ENCODE results near the gene CETN1.
A peak's percentile ranks its signal among the peaks of the same experiment; 100 is the strongest.

The CETN1 gene

GRCh38 chr18:564708-565561 lies 15.2 kb upstream of the CETN1 start:
- no peaks in the 10 kb centered on the region for H3K27me3 ChIP-seq (ENCODE audit: control insufficient read depth in 3 of 3, insufficient read depth in 3 of 3, low read depth in 1 of 3, low read length in 3 of 3)
- no peak overlapping the region for H3K4me2 ChIP-seq (ENCODE audit: insufficient read depth, low read length, poor library complexity, severe bottlenecking)
- H3K4ac ChIP-seq (ENCODE audit: low read length): no peak overlapping the region
- H3K4me3 ChIP-seq (ENCODE audit: low read length in 2 of 2): no peak overlapping the region
- no peaks in the 10 kb centered on the region for H3K9me3 ChIP-seq (replicated peaks in 1 of 2; ENCODE audit: control insufficient read depth in 2 of 2, insufficient read depth in 1 of 2, low read depth in 1 of 2, low read length in 2 of 2)
- H3K9ac ChIP-seq (ENCODE audit: low read depth, low read length, poor library complexity): no peak overlapping the region
- H3K14ac ChIP-seq (ENCODE audit: low read length): no peak overlapping the region
- H2BK5ac ChIP-seq (ENCODE audit: low read length): no peak overlapping the region
- no CpG with 5 or more reads among the region's 11 CpGs for WGBS, 2 donors (ENCODE audit: extremely low coverage in 2 of 2, insufficient read length in 2 of 2, insufficient replicate concordance in 1 of 2)
- H3K4me1 ChIP-seq (ENCODE audit: control insufficient read depth in 2 of 2, insufficient read depth in 1 of 2, low read depth in 1 of 2, low read length in 2 of 2): no peaks in the 10 kb centered on the region
- no peak overlapping the region for H2BK120ac ChIP-seq (ENCODE audit: low read depth, low read length)
- no peaks in the 10 kb centered on the region for H3K79me1 ChIP-seq (ENCODE audit: low read depth, low read length)
- peak overlapping the region; percentile 45 for H2AFZ ChIP-seq (ENCODE audit: low read length)
- no peak overlapping the region for H2BK12ac ChIP-seq (ENCODE audit: low read length)
- peak overlapping the region; percentile 62 for H3K18ac ChIP-seq (ENCODE audit: low read length)
- DNase-seq (ENCODE audit: low spot score): no peak
- no peaks in the 10 kb centered on the region for H3K36me3 ChIP-seq (replicated peaks in 1 of 2; ENCODE audit: control insufficient read depth in 2 of 2, insufficient read depth in 2 of 2, low read length in 2 of 2)
- H2BK15ac ChIP-seq (ENCODE audit: low read length): no peak overlapping the region
- H3K23ac ChIP-seq (ENCODE audit: low read depth, low read length, poor library complexity): peak overlapping the region; percentile 6
- no peak overlapping the region for H4K91ac ChIP-seq (ENCODE audit: low read depth, low read length, poor library complexity)
- no peak overlapping the region for H4K8ac ChIP-seq (ENCODE audit: low read depth, low read length)
- H3K27ac ChIP-seq (replicated peaks; ENCODE audit: low read length): no peak overlapping the region
- no peak overlapping the region for H2AK5ac ChIP-seq (ENCODE audit: low read depth, low read length)

GRCh38 chr18:565562-566061 lies 14.6 kb upstream of the CETN1 start:
- Histone ChIP-seq H2BK12ac (ENCODE audit: low read length) (no peak overlapping the region), H3K9ac (ENCODE audit: low read depth, low read length, poor library complexity) (no peak overlapping the region), H2BK120ac (ENCODE audit: low read depth, low read length) (no peak overlapping the region), H3K36me3 (replicated peaks in 1 of 2; ENCODE audit: control insufficient read depth in 2 of 2, insufficient read depth in 2 of 2, low read length in 2 of 2) (no peaks in the 10 kb centered on the region), H3K4me1 (ENCODE audit: control insufficient read depth in 2 of 2, insufficient read depth in 1 of 2, low read depth in 1 of 2, low read length in 2 of 2) (no peaks in the 10 kb centered on the region), H3K27me3 (ENCODE audit: control insufficient read depth in 3 of 3, insufficient read depth in 3 of 3, low read depth in 1 of 3, low read length in 3 of 3) (no peaks in the 10 kb centered on the region), H3K9me3 (replicated peaks in 1 of 2; ENCODE audit: control insufficient read depth in 2 of 2, insufficient read depth in 1 of 2, low read depth in 1 of 2, low read length in 2 of 2) (no peaks in the 10 kb centered on the region), H3K23ac (ENCODE audit: low read depth, low read length, poor library complexity) (no peak overlapping the region), H3K4me2 (ENCODE audit: insufficient read depth, low read length, poor library complexity, severe bottlenecking) (no peak overlapping the region), H2BK15ac (ENCODE audit: low read length) (no peak overlapping the region), H2AFZ (ENCODE audit: low read length) (no peak overlapping the region), H3K4me3 (ENCODE audit: low read length in 2 of 2) (no peak overlapping the region), H3K18ac (ENCODE audit: low read length) (no peak overlapping the region), H3K79me1 (ENCODE audit: low read depth, low read length) (no peaks in the 10 kb centered on the region), H3K27ac (replicated peaks; ENCODE audit: low read length) (no peak overlapping the region), H3K14ac (ENCODE audit: low read length) (no peak overlapping the region), H4K91ac (ENCODE audit: low read depth, low read length, poor library complexity) (no peak overlapping the region), H2BK5ac (ENCODE audit: low read length) (no peak overlapping the region), H3K4ac (ENCODE audit: low read length) (no peak overlapping the region), H2AK5ac (ENCODE audit: low read depth, low read length) (no peak overlapping the region), H4K8ac (ENCODE audit: low read depth, low read length) (no peak overlapping the region)
- DNase-seq (ENCODE audit: low spot score): no peak
- WGBS, 2 donors (ENCODE audit: extremely low coverage in 2 of 2, insufficient read length in 2 of 2, insufficient replicate concordance in 1 of 2): no CpG with 5 or more reads among the region's 7 CpGs

GRCh38 chr18:567122-567521 lies 13.1 kb upstream of the CETN1 start:
- no peak overlapping the region for H3K23ac ChIP-seq (ENCODE audit: low read depth, low read length, poor library complexity)
- no peak overlapping the region for H3K14ac ChIP-seq (ENCODE audit: low read length)
- no peaks in the 10 kb centered on the region for H3K79me1 ChIP-seq (ENCODE audit: low read depth, low read length)
- no peak overlapping the region for H2AFZ ChIP-seq (ENCODE audit: low read length)
- no CpG with 5 or more reads among the region's 3 CpGs for WGBS, 2 donors (ENCODE audit: extremely low coverage in 2 of 2, insufficient read length in 2 of 2, insufficient replicate concordance in 1 of 2)
- no peaks in the 10 kb centered on the region for H3K36me3 ChIP-seq (replicated peaks in 1 of 2; ENCODE audit: control insufficient read depth in 2 of 2, insufficient read depth in 2 of 2, low read length in 2 of 2)
- H3K4me1 ChIP-seq (ENCODE audit: control insufficient read depth in 2 of 2, insufficient read depth in 1 of 2, low read depth in 1 of 2, low read length in 2 of 2): no peaks in the 10 kb centered on the region
- no peak overlapping the region for H2BK120ac ChIP-seq (ENCODE audit: low read depth, low read length)
- no peaks in the 10 kb centered on the region for H3K27me3 ChIP-seq (ENCODE audit: control insufficient read depth in 3 of 3, insufficient read depth in 3 of 3, low read depth in 1 of 3, low read length in 3 of 3)
- no peak overlapping the region for H3K18ac ChIP-seq (ENCODE audit: low read length)
- H3K9me3 ChIP-seq (replicated peaks in 1 of 2; ENCODE audit: control insufficient read depth in 2 of 2, insufficient read depth in 1 of 2, low read depth in 1 of 2, low read length in 2 of 2): no peaks in the 10 kb centered on the region
- H2AK5ac ChIP-seq (ENCODE audit: low read depth, low read length): no peak overlapping the region
- H3K27ac ChIP-seq (replicated peaks; ENCODE audit: low read length): no peak overlapping the region
- no peak overlapping the region for H3K9ac ChIP-seq (ENCODE audit: low read depth, low read length, poor library complexity)
- no peak overlapping the region for H2BK12ac ChIP-seq (ENCODE audit: low read length)
- no peak overlapping the region for H3K4me2 ChIP-seq (ENCODE audit: insufficient read depth, low read length, poor library complexity, severe bottlenecking)
- H2BK5ac ChIP-seq (ENCODE audit: low read length): no peak overlapping the region
- no peak for DNase-seq (ENCODE audit: low spot score)
- H3K4ac ChIP-seq (ENCODE audit: low read length): no peak overlapping the region
- H3K4me3 ChIP-seq (ENCODE audit: low read length in 2 of 2): no peak overlapping the region
- H4K8ac ChIP-seq (ENCODE audit: low read depth, low read length): no peak overlapping the region
- H2BK15ac ChIP-seq (ENCODE audit: low read length): no peak overlapping the region
- H4K91ac ChIP-seq (ENCODE audit: low read depth, low read length, poor library complexity): no peak overlapping the region

GRCh38 chr18:568731-569130 lies 11.4 kb upstream of the CETN1 start:
- no peak overlapping the region for H4K91ac ChIP-seq (ENCODE audit: low read depth, low read length, poor library complexity)
- H2AK5ac ChIP-seq (ENCODE audit: low read depth, low read length): no peak overlapping the region
- H3K36me3 ChIP-seq (replicated peaks in 1 of 2; ENCODE audit: control insufficient read depth in 2 of 2, insufficient read depth in 2 of 2, low read length in 2 of 2): no peaks in the 10 kb centered on the region
- no peak overlapping the region for H2BK120ac ChIP-seq (ENCODE audit: low read depth, low read length)
- no peak overlapping the region for H3K14ac ChIP-seq (ENCODE audit: low read length)
- no peak overlapping the region for H3K18ac ChIP-seq (ENCODE audit: low read length)
- H3K27ac ChIP-seq (replicated peaks; ENCODE audit: low read length): no peak overlapping the region
- H2BK15ac ChIP-seq (ENCODE audit: low read length): no peak overlapping the region
- H3K27me3 ChIP-seq (ENCODE audit: control insufficient read depth in 3 of 3, insufficient read depth in 3 of 3, low read depth in 1 of 3, low read length in 3 of 3): peaks cover 0 to under 1% (median 0%) of the 10 kb centered on the region in 3 experiments
- no peak overlapping the region for H3K4ac ChIP-seq (ENCODE audit: low read length)
- H3K4me1 ChIP-seq (ENCODE audit: control insufficient read depth in 2 of 2, insufficient read depth in 1 of 2, low read depth in 1 of 2, low read length in 2 of 2): peaks cover 0 to 7% of the 10 kb centered on the region in 2 donors
- no peak overlapping the region for H3K9ac ChIP-seq (ENCODE audit: low read depth, low read length, poor library complexity)
- H2AFZ ChIP-seq (ENCODE audit: low read length): no peak overlapping the region
- no peak overlapping the region for H3K4me3 ChIP-seq (ENCODE audit: low read length in 2 of 2)
- no peak overlapping the region for H4K8ac ChIP-seq (ENCODE audit: low read depth, low read length)
- no peak overlapping the region for H2BK12ac ChIP-seq (ENCODE audit: low read length)
- no peaks in the 10 kb centered on the region for H3K79me1 ChIP-seq (ENCODE audit: low read depth, low read length)
- no peak overlapping the region for H3K4me2 ChIP-seq (ENCODE audit: insufficient read depth, low read length, poor library complexity, severe bottlenecking)
- no peak overlapping the region for H2BK5ac ChIP-seq (ENCODE audit: low read length)
- WGBS, 2 donors (ENCODE audit: extremely low coverage in 2 of 2, insufficient read length in 2 of 2, insufficient replicate concordance in 1 of 2): no CpG with 5 or more reads among the region's 3 CpGs
- H3K9me3 ChIP-seq (replicated peaks in 1 of 2; ENCODE audit: control insufficient read depth in 2 of 2, insufficient read depth in 1 of 2, low read depth in 1 of 2, low read length in 2 of 2): no peaks in the 10 kb centered on the region
- H3K23ac ChIP-seq (ENCODE audit: low read depth, low read length, poor library complexity): no peak overlapping the region
- no peak for DNase-seq (ENCODE audit: low spot score)
